HG03460 (cell line): Measurements from ENCODE around the gene IL26.
"Not testable (repeated sequence)": the region's sequence is repeated elsewhere in the genome, so short reads cannot be mapped to it uniquely, and the experiment has no call there.

Experiments
- ATAC-seq: cut with Tn5 transposase; IDR thresholded peaks from one replicate; pipeline ENCODE4 v1.9.1; 2021; ENCODE audit not compliant: unreplicated experiment

The IL26 gene

GRCh38 chr12:68240079-68240478 lies 14.5 kb upstream of the IL26 start:
- no peak for ATAC-seq

GRCh38 chr12:68239309-68239982 lies 13.8 kb upstream of the IL26 start:
- no peak for ATAC-seq

- no peak for ATAC-seq
Observed at GRCh38 chr12:68237619-68238018, 12.0 kb upstream of the IL26 start.

- ATAC-seq = no peak
Observed at GRCh38 chr12:68237078-68237477, 11.5 kb upstream of the IL26 start.

- peak; percentile 40 for ATAC-seq
Observed at GRCh38 chr12:68236421-68237059, 10.9 kb upstream of the IL26 start.

GRCh38 chr12:68235576-68235975 lies 10.0 kb upstream of the IL26 start:
- no peak for ATAC-seq

- ATAC-seq = no peak
Observed at GRCh38 chr12:68234140-68234539, 8.5 kb upstream of the IL26 start.

GRCh38 chr12:68233498-68233897 lies 7.9 kb upstream of the IL26 start:
- ATAC-seq = no peak

GRCh38 chr12:68231691-68232090 lies 6.1 kb upstream of the IL26 start:
- ATAC-seq = no peak

- ATAC-seq = no peak
Observed at GRCh38 chr12:68231229-68231628, 5.6 kb upstream of the IL26 start.

- ATAC-seq = no peak
Observed at GRCh38 chr12:68229956-68230355, 4.3 kb upstream of the IL26 start.

GRCh38 chr12:68227356-68227755 lies 1.7 kb upstream of the IL26 start:
- no peak for ATAC-seq

- ATAC-seq = no peak
Observed at GRCh38 chr12:68224613-68225285, 861 bp downstream of the IL26 start.

- peak; percentile 95 for ATAC-seq
Observed at GRCh38 chr12:68223067-68223747, 2.4 kb downstream of the IL26 start.

GRCh38 chr12:68222326-68222725 lies 3.3 kb downstream of the IL26 start:
- no peak for ATAC-seq

GRCh38 chr12:68221497-68221896 lies 4.1 kb downstream of the IL26 start:
- ATAC-seq = no peak

- no peak for ATAC-seq
Observed at GRCh38 chr12:68210875-68211274, 14.7 kb downstream of the IL26 start.

- not testable (repeated sequence) for ATAC-seq
Observed at GRCh38 chr12:68209048-68209728, 16.4 kb downstream of the IL26 start.

- ATAC-seq = no peak
Observed at GRCh38 chr12:68207276-68207675, 18.3 kb downstream of the IL26 start.

GRCh38 chr12:68206446-68206845 lies 19.2 kb downstream of the IL26 start:
- ATAC-seq = no peak

GRCh38 chr12:68203460-68203875 lies 22.1 kb downstream of the IL26 start:
- ATAC-seq = no peak
